Astrocyte of the cerebellum (primary cell): Measurements from ENCODE around the gene KCTD16.
A peak's percentile ranks its signal among the peaks of the same experiment; 100 is the strongest.

ENCODE experiments used
- DNase-seq: peaks from one replicate; pipeline ENCODE4 v3.0.0-alpha.2; 2011; ENCODE audit warnings: low read depth
- H3K4me3 ChIP-seq: 2 replicates; pipeline ENCODE4 v1.5.1; 2011; ENCODE audit warnings: mild to moderate bottlenecking, low read depth, low read length, moderate library complexity
- CTCF ChIP-seq: IDR thresholded peaks from 2 replicates; pipeline ENCODE4 v1.5.1; 2012; ENCODE audit warnings: low read length, low read depth, moderate library complexity, mild to moderate bottlenecking; ENCODE audit errors: missing control alignments
- in situ Hi-C: cut with HindIII; loops from 2 replicates; pipeline ENCODE4 v1.10.0; 2017; ENCODE audit warnings: low sequenced_read_pairs

The KCTD16 gene

DNA sequence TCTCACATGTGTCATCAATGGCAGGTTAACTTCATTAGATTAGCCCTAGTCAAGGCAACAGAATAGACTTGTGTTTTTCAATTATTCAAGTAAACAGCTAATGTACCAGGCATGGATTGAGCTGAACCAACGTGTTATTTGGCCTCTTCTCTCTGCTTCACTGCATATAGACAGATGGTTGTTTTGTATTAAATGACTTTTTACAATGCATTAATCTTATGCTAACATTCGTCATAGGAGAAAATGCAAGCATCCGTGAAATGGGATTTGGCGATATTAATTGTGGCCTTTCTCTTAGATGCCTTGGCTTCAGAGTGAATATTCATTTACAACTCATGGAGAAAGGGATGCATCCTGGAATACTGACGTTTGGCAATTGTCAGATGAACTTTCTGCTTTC, 208.0 kb downstream of the KCTD16 start:
- no peak for TF ChIP-seq CTCF
- in situ Hi-C loops = no loop called here
- no peak for DNase-seq
- H3K4me3 ChIP-seq = no peak overlapping the region

DNA sequence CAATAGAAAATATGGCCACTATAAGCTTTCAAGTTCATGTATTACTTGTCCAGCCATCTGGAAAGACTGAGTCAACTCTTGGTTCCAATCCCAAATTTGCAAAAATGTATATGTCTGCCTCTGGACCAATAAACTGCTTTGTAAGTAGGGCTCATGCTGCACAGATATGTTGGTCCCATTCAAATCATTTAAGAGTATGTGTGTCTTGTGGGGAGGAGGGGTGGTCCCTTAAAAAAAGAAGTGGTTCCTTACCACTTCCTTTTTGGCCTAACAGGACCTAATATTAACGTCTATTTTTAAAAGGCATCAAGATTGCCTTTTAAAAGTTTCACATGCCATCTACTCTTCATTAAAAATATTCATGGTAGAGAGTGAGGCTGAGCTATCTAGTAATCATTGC, 214.9 kb downstream of the KCTD16 start:
- in situ Hi-C loops = no loop called here
- no peak for DNase-seq
- no peak for TF ChIP-seq CTCF
- H3K4me3 ChIP-seq = no peak overlapping the region

- in situ Hi-C loops = no loop called here
- TF ChIP-seq CTCF = no peak
- no peak for DNase-seq
- H3K4me3 ChIP-seq = no peak overlapping the region
Observed at GRCh38 chr5:144386315-144386714, 215.6 kb downstream of the KCTD16 start.

GRCh38 chr5:144390133-144390532, 219.5 kb downstream of the KCTD16 start:
- peak; percentile 43 for TF ChIP-seq CTCF
- H3K4me3 ChIP-seq = no peak overlapping the region
- in situ Hi-C loops = no loop called here
- no peak for DNase-seq

- in situ Hi-C loops = no loop called here
- no peak for DNase-seq
- H3K4me3 ChIP-seq = no peak overlapping the region
- no peak for TF ChIP-seq CTCF
Observed at GRCh38 chr5:144391044-144391443, 220.4 kb downstream of the KCTD16 start.

DNA sequence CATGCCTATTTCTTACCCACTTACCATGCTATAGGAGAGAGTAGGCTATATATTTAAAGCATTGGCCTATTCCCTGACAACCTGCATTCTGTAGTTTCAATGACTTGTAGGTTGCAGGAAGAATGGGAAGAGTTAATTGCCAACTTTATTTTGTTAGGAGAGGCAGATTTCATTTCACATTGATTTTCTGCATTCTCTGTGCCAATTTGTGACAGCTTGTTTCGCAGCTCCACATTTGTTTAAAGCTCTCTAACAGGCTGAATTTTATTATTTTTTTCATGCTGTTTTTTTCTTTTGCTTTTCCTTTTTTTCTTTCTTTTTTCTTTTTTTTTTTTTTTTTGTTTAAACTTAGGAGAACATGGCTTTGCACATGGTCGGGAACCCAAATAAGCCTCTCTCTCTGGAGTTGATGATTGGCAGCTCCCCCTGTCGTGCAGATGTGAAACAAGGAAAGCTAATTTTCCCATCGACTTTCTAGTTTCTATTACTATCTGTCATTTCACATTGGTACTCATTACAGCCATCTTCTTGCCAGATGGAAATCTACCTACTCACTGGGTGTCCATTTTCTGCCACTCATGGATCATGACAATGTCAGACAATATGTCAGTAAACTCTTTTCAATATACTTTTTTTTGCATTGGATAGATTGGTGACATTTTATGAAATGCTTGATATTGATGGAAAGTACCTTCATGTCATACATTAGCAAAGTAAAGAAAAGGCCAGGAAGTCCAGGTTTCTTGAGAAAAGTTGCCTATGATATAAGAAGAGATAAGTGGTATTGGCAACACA, 223.2 kb downstream of the KCTD16 start:
- no peak overlapping the region for H3K4me3 ChIP-seq
- DNase-seq = no peak

More for the DNA sequence above, 223.2 kb downstream of the KCTD16 start:
- in situ Hi-C loops = no loop called here
- TF ChIP-seq CTCF = no peak
